Nephron (organoid): ENCODE results near the gene ERBB4.

Experiments used
- H3K27ac Mint-ChIP-seq, 3 experiments: 2 replicates each; pipeline ENCODE4 v1.8.0; 2020; ENCODE audit warnings: mixed read lengths in 3 of 3, mild to moderate bottlenecking in 2 of 3, moderate library complexity in 1 of 3
- H3K27me3 Mint-ChIP-seq: 2 replicates; pipeline ENCODE4 v1.8.0; 2021; ENCODE audit warnings: low read depth, mild to moderate bottlenecking, moderate library complexity, mixed read lengths
- H3K36me3 Mint-ChIP-seq: 2 replicates; pipeline ENCODE4 v1.8.0; 2020; ENCODE audit warnings: low read depth, mixed read lengths
- H3K4me1 Mint-ChIP-seq: 2 replicates; pipeline ENCODE4 v1.8.0; 2020; ENCODE audit warnings: mixed read lengths
- H3K4me3 Mint-ChIP-seq, 3 experiments: 2 replicates each; pipeline ENCODE4 v1.8.0; 2020; ENCODE audit warnings: mild to moderate bottlenecking in 3 of 3, mixed read lengths in 3 of 3, moderate library complexity in 2 of 3
- H3K9me3 Mint-ChIP-seq: 2 replicates; pipeline ENCODE4 v1.8.0; 2020; ENCODE audit warnings: mixed read lengths
- CTCF ChIP-seq, 3 experiments: fragments of 200-600 bp; sonication (generic); IDR thresholded peaks; one replicate each; pipeline ENCODE4 v1.5.0; 2021; ENCODE audit warnings: antibody characterized with exemption in 3 of 3; ENCODE audit not compliant: unreplicated experiment in 3 of 3

Gene ERBB4

DNA sequence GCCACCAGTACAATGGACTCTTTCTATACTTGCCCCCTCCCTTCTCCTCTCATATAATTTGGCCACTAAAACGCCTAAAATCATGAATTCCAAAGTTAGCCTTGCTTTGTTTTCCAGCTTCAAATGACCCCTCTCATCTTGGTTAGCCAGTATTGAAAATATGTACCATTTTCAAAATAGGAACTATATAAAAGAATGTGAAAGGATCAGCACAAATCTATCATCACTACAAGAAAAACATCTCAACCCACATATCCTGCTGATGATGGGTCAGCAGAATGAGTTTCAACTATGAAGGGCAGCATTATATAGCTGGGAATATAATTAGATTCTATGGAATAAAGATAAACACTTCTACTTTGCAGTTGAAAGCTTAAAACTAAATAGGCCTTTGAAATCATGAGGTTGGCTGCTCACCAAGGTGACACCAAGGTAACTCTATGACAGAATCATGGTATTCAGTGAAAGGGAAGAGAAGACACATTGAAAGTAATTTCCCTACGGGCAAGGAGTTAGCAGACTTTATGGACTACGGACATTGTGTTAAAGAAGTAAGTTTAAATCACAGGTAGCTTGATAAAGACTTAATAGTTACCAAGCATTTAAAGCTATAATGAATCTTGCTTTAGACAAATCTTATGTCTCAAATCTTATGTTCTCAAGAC, 1109.2 kb downstream of the ERBB4 start:
- Mint-ChIP-seq H3K27me3 (no peaks in the 10 kb centered on the region), H3K9me3 (no peaks in the 10 kb centered on the region), H3K36me3 (peaks cover 5% of the 10 kb centered on the region), H3K4me3 (no peak overlapping the region), H3K4me1 (no peaks in the 10 kb centered on the region), H3K27ac (peak overlapping the region; percentile 40 to 91 (median 66))
- no peak for TF ChIP-seq CTCF (IDR thresholded peaks at IDR 0.05; ENCODE audit: unreplicated experiment in 3 of 3)

- H3K4me3 Mint-ChIP-seq = no peak overlapping the region
- H3K36me3 Mint-ChIP-seq = peaks cover 5% of the 10 kb centered on the region
- H3K9me3 Mint-ChIP-seq = no peaks in the 10 kb centered on the region
- no peaks in the 10 kb centered on the region for H3K4me1 Mint-ChIP-seq
- no peak for TF ChIP-seq CTCF (IDR thresholded peaks at IDR 0.05; ENCODE audit: unreplicated experiment in 3 of 3)
- H3K27ac Mint-ChIP-seq = no peak overlapping the region
- no peaks in the 10 kb centered on the region for H3K27me3 Mint-ChIP-seq
These were observed 1112.4 kb downstream of the ERBB4 start for GRCh38 chr2:211426240-211426639.

- no peak overlapping the region for H3K27ac Mint-ChIP-seq
- no peaks in the 10 kb centered on the region for H3K27me3 Mint-ChIP-seq
- no peaks in the 10 kb centered on the region for H3K9me3 Mint-ChIP-seq
- H3K4me3 Mint-ChIP-seq = no peak overlapping the region
- no peaks in the 10 kb centered on the region for H3K4me1 Mint-ChIP-seq
- H3K36me3 Mint-ChIP-seq = no peaks in the 10 kb centered on the region
- TF ChIP-seq CTCF (IDR thresholded peaks at IDR 0.05; ENCODE audit: unreplicated experiment in 3 of 3) = no peak
These were observed 1115.6 kb downstream of the ERBB4 start for GRCh38 chr2:211423018-211423417.

GRCh38 chr2:211417544-211417943, 1121.1 kb downstream of the ERBB4 start:
- Mint-ChIP-seq H3K4me3 (no peak overlapping the region), H3K36me3 (peaks cover 12% of the 10 kb centered on the region), H3K9me3 (no peaks in the 10 kb centered on the region), H3K4me1 (no peaks in the 10 kb centered on the region), H3K27me3 (no peaks in the 10 kb centered on the region), H3K27ac (no peak overlapping the region)
- TF ChIP-seq CTCF (IDR thresholded peaks at IDR 0.05; ENCODE audit: unreplicated experiment in 3 of 3) = no peak

DNA sequence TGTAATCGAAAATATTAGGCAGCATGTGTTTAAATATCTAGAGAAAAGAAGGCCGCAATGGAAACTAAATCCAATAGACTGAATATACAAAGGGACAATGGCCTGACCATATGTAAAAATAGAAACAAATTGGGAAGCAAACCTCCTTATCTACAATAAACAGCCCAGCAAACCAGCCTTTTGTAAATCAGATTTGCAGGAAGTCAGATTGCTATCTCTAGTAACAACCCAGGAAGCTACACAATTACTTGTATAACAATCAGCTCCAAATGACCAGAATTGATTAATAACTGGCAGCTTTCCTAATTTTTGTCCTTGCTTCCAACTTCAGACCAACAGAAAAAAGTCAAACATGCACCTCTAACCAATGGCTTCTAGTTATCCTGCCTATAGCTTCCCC, 1122.2 kb downstream of the ERBB4 start:
- H3K36me3 Mint-ChIP-seq = peaks cover 12% of the 10 kb centered on the region
- no peaks in the 10 kb centered on the region for H3K9me3 Mint-ChIP-seq
- no peak for TF ChIP-seq CTCF (IDR thresholded peaks at IDR 0.05; ENCODE audit: unreplicated experiment in 3 of 3)
- no peaks in the 10 kb centered on the region for H3K4me1 Mint-ChIP-seq
- no peak overlapping the region for H3K27ac Mint-ChIP-seq
- H3K27me3 Mint-ChIP-seq = no peaks in the 10 kb centered on the region
- no peak overlapping the region for H3K4me3 Mint-ChIP-seq

DNA sequence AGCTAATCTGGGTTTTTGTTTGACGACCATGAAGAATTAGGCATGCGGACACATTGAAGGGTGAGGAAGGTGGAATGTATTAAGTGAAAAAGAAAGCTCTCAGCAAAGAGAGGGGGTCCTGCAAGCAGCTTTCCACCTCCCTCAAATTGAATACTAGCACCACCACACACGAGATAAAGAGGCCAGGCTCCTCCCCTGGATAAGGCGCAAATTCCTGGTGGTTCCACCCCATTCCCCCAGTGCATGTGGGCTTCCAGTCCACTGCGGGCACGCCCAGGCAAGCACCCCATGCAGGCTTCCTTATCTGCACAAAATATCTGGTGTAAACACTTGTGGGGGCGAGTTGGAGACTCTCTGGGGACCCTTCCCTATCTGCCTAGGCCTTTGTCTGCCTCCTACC, 1124.9 kb downstream of the ERBB4 start:
- Mint-ChIP-seq H3K27ac (no peak overlapping the region), H3K27me3 (no peaks in the 10 kb centered on the region), H3K36me3 (peaks cover 12% of the 10 kb centered on the region), H3K4me1 (no peaks in the 10 kb centered on the region), H3K9me3 (no peaks in the 10 kb centered on the region), H3K4me3 (no peak overlapping the region)
- no peak for TF ChIP-seq CTCF (IDR thresholded peaks at IDR 0.05; ENCODE audit: unreplicated experiment in 3 of 3)
